ENCODE results near the gene TOX3. TPM values are rescaled to one million over a fixed set of nuclear protein-coding genes. Genes with fewer than 3 reads are reported as not detected.

TOX3 gene
- total and polyA plus RNA-seq, 7 experiments from 2014 or later, result not detected

DNA sequence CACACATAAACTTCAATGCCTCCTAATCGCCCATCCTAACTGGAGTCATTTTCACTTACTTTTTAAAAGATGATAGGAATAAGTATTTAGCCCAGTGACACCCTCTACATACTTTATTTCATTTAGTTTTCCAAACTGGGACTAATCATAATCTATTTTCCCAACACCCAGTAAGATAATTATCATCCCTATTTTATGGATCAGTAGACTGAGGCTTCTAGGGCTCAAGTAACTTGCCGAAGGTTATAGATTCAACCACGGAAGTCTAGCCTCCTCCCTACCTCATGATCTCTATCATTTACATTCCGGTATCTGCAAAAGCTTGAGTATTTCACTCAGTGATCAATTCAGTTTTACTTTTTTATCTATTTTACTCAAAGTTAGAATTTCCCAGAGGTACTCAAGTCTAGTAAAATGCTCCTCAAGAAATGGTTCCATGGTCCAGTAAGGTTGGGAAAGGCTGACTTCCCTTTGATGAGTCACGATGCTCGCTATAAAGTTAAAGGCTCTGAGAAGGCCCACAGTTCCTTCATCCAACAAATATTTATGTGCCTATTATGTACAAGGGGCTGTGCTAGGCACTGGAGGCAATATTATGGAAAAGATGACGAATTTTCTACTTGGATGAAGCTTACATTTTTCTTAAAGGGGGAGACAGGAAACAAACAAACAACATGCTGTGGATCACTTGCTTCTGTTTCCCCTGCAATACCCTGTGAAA, 75.1 kb downstream of the TOX3 start:
- DNase-seq (no peak), ATAC-seq (no peak)
- H3K27me3 ChIP-seq (ENCODE audit: control insufficient read depth in 2 of 2, insufficient read depth in 2 of 2, low read length in 2 of 2), result no peaks in the 10 kb centered on the region
- ChIA-PET POLR2A (no interaction called here), CTCF (no interaction called here)
- H3K4me1 ChIP-seq (ENCODE audit: control insufficient read depth in 2 of 2, insufficient read depth in 2 of 2, low read length in 2 of 2), result no peaks in the 10 kb centered on the region
- H3K36me3 Mint-ChIP-seq, result no peaks in the 10 kb centered on the region
- peaks cover 0 to 22% (median 8%) of the 10 kb centered on the region in 11 donors for H3K9me3 Mint-ChIP-seq
- H3K4me1 Mint-ChIP-seq, result no peaks in the 10 kb centered on the region
- no peaks in the 10 kb centered on the region for H3K9me3 ChIP-seq (ENCODE audit: control insufficient read depth in 2 of 3, low read length in 3 of 3)
- no peak overlapping the region for H3K4me3 ChIP-seq (ENCODE audit: low read length)
- intact Hi-C loops (cut with micrococcal nuclease), result no loop called here
- H3K27ac Mint-ChIP-seq, result no peak overlapping the region
- H3K27me3 Mint-ChIP-seq, result peaks cover 0 to 5% (median 0%) of the 10 kb centered on the region in 5 donors
- H3K4me3 Mint-ChIP-seq, result no peak overlapping the region
- no peak overlapping the region for H3K27ac ChIP-seq (ENCODE audit: low read depth, low read length)
- H3K36me3 ChIP-seq (ENCODE audit: control insufficient read depth in 2 of 3, insufficient read depth in 3 of 3, low read length in 3 of 3), result no peaks in the 10 kb centered on the region

DNA sequence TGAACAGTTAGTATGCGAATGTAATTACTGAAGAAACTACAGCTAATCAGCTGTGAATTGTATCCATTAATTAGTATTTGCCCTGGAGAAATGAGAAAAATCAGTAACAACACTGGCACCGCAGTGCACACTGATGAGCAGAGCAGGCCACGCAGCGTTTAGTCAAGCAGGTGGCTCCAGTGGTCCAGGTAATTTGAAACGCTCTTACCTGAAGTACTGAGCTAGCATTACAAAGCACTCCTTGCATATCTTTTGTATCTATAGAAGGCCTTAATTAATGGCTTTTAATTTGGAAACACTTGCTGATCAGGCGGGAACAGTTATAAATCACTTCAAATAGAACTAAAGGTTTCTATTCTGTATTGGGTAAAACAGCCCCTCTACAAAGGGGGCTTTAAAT, 76.4 kb downstream of the TOX3 start:
- Histone ChIP-seq H3K27me3 (ENCODE audit: control insufficient read depth in 2 of 2, insufficient read depth in 2 of 2, low read length in 2 of 2) (no peaks in the 10 kb centered on the region), H3K9me3 (ENCODE audit: control insufficient read depth in 2 of 3, low read length in 3 of 3) (no peaks in the 10 kb centered on the region), H3K4me3 (ENCODE audit: low read length) (no peak overlapping the region), H3K27ac (ENCODE audit: low read depth, low read length) (no peak overlapping the region), H3K4me1 (ENCODE audit: control insufficient read depth in 2 of 2, insufficient read depth in 2 of 2, low read length in 2 of 2) (no peaks in the 10 kb centered on the region), H3K36me3 (ENCODE audit: control insufficient read depth in 2 of 3, insufficient read depth in 3 of 3, low read length in 3 of 3) (no peaks in the 10 kb centered on the region)
- no peak for ATAC-seq
- Mint-ChIP-seq H3K4me3 (no peak overlapping the region), H3K4me1 (no peaks in the 10 kb centered on the region), H3K27ac (no peak overlapping the region), H3K27me3 (peaks cover 0 to 5% (median 0%) of the 10 kb centered on the region in 5 donors), H3K36me3 (no peaks in the 10 kb centered on the region), H3K9me3 (peaks cover 0 to 22% (median 8%) of the 10 kb centered on the region in 11 donors)
- intact Hi-C loops (cut with micrococcal nuclease), result no loop called here
- DNase-seq, result no peak
- ChIA-PET CTCF (no interaction called here), POLR2A (no interaction called here)

DNA sequence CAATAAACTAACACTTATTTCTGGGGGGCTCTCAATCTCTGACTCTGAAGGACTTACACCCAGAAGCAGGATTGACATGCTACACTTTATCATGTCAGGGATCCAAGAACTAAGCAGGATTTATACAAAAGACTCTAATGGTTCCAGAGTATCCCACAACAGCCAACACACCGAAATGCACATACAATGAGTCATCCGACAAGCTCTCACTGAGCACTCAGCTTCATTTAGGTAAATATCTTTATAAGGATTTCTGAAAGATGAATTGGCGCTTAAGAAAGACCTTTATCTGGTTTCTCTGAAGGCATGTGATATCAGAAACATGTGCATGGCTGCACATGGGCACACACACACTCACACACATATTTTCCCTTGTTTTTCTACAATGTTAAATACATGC, 77.2 kb downstream of the TOX3 start:
- H3K4me1 Mint-ChIP-seq, result no peaks in the 10 kb centered on the region
- intact Hi-C loops (cut with micrococcal nuclease), result no loop called here
- ChIA-PET CTCF (no interaction called here), POLR2A (no interaction called here)
- peaks cover 0 to 17% (median 7%) of the 10 kb centered on the region in 11 donors for H3K9me3 Mint-ChIP-seq
- DNase-seq, result no peak
- peaks cover 0 to 5% (median 0%) of the 10 kb centered on the region in 5 donors for H3K27me3 Mint-ChIP-seq
- Histone ChIP-seq H3K4me3 (ENCODE audit: low read length) (no peak overlapping the region), H3K36me3 (ENCODE audit: control insufficient read depth in 2 of 3, insufficient read depth in 3 of 3, low read length in 3 of 3) (no peaks in the 10 kb centered on the region), H3K4me1 (ENCODE audit: control insufficient read depth in 2 of 2, insufficient read depth in 2 of 2, low read length in 2 of 2) (no peaks in the 10 kb centered on the region), H3K27ac (ENCODE audit: low read depth, low read length) (no peak overlapping the region), H3K27me3 (ENCODE audit: control insufficient read depth in 2 of 2, insufficient read depth in 2 of 2, low read length in 2 of 2) (no peaks in the 10 kb centered on the region), H3K9me3 (ENCODE audit: control insufficient read depth in 2 of 3, low read length in 3 of 3) (no peaks in the 10 kb centered on the region)
- H3K36me3 Mint-ChIP-seq, result no peaks in the 10 kb centered on the region
- H3K27ac Mint-ChIP-seq, result no peak overlapping the region
- no peak overlapping the region for H3K4me3 Mint-ChIP-seq
- no peak for ATAC-seq

DNA sequence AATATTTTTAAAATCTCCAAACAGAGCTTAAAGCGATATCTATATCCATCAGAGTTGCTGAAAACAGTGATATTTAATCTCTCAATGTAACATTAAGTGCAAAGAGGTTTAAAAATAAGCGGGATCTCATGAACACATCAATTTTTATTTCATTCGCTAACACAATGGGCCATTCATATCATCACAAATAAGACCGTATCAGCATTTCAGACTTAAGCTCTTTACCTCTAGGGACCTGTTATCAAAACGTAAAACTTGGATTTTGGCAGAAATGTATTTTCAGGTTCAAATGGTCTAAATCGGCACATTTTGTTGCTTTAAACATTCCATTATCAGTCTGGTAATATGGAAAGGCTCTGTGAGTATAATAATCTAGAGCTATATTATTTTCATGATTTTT, 77.9 kb downstream of the TOX3 start:
- ATAC-seq (no peak), DNase-seq (no peak)
- peaks cover 0 to 5% (median 0%) of the 10 kb centered on the region in 5 donors for H3K27me3 Mint-ChIP-seq
- Histone ChIP-seq H3K4me1 (ENCODE audit: control insufficient read depth in 2 of 2, insufficient read depth in 2 of 2, low read length in 2 of 2) (no peaks in the 10 kb centered on the region), H3K27me3 (ENCODE audit: control insufficient read depth in 2 of 2, insufficient read depth in 2 of 2, low read length in 2 of 2) (no peaks in the 10 kb centered on the region), H3K27ac (ENCODE audit: low read depth, low read length) (no peak overlapping the region), H3K36me3 (ENCODE audit: control insufficient read depth in 2 of 3, insufficient read depth in 3 of 3, low read length in 3 of 3) (no peaks in the 10 kb centered on the region), H3K4me3 (ENCODE audit: low read length) (no peak overlapping the region), H3K9me3 (ENCODE audit: control insufficient read depth in 2 of 3, low read length in 3 of 3) (no peaks in the 10 kb centered on the region)
- no peaks in the 10 kb centered on the region for H3K4me1 Mint-ChIP-seq
- no peak overlapping the region for H3K27ac Mint-ChIP-seq
- intact Hi-C loops (cut with micrococcal nuclease), result no loop called here
- H3K9me3 Mint-ChIP-seq, result peaks cover 0 to 16% (median 4%) of the 10 kb centered on the region in 11 donors
- ChIA-PET POLR2A (no interaction called here), CTCF (no interaction called here)
- H3K4me3 Mint-ChIP-seq, result no peak overlapping the region
- no peaks in the 10 kb centered on the region for H3K36me3 Mint-ChIP-seq

DNA sequence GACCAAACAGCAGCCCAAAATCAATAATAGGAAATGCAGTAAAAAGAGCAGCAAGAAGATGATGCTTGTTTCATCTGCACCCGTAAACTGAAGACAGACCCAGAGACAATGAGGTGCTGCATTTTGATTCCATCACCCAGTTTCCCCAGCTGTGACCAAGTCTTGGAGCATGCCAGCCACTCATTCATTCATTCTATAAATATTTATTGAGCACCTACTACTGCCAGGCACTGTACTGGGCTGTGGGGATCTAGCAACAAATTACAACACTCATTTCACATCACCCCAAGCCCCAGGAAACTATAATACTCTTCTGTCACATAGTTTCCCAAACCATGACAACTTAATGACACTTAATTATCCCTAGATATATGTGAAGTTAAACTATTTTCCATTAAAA, 79.2 kb downstream of the TOX3 start:
- no peak overlapping the region for H3K27ac Mint-ChIP-seq
- no peak overlapping the region for H3K4me3 Mint-ChIP-seq
- Histone ChIP-seq H3K27ac (ENCODE audit: low read depth, low read length) (no peak overlapping the region), H3K27me3 (ENCODE audit: control insufficient read depth in 2 of 2, insufficient read depth in 2 of 2, low read length in 2 of 2) (no peaks in the 10 kb centered on the region), H3K4me3 (ENCODE audit: low read length) (no peak overlapping the region), H3K9me3 (ENCODE audit: control insufficient read depth in 2 of 3, low read length in 3 of 3) (no peaks in the 10 kb centered on the region), H3K4me1 (ENCODE audit: control insufficient read depth in 2 of 2, insufficient read depth in 2 of 2, low read length in 2 of 2) (no peaks in the 10 kb centered on the region), H3K36me3 (ENCODE audit: control insufficient read depth in 2 of 3, insufficient read depth in 3 of 3, low read length in 3 of 3) (no peaks in the 10 kb centered on the region)
- ChIA-PET CTCF (no interaction called here), POLR2A (no interaction called here)
- H3K36me3 Mint-ChIP-seq, result no peaks in the 10 kb centered on the region
- H3K9me3 Mint-ChIP-seq, result peaks cover 0 to 8% (median 0%) of the 10 kb centered on the region in 11 donors
- ATAC-seq (no peak), DNase-seq (no peak)
- intact Hi-C loops (cut with micrococcal nuclease), result no loop called here
- H3K27me3 Mint-ChIP-seq, result peaks cover 0 to 5% (median 0%) of the 10 kb centered on the region in 5 donors
- no peaks in the 10 kb centered on the region for H3K4me1 Mint-ChIP-seq

DNA sequence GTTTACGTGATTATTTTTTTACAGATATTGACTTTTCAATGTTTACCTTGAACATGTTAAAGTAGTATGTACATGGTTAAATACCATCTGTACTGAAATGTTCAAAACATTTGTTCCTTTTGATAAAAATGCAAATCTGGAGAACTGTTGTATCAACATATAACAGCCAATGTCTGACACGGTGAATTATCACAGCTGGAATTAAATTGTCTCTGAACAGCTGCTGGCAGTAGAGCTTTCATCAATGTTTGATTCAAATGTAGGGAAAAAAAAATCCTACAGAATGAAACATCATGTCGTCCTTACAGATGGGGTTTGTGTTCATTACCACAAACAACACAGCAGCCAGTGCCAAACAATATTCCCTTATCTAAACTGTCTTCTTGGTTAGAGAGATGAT, 79.9 kb downstream of the TOX3 start:
- Mint-ChIP-seq H3K9me3 (peaks cover 0 to 5% (median 0%) of the 10 kb centered on the region in 11 donors), H3K27ac (no peak overlapping the region), H3K4me3 (no peak overlapping the region), H3K36me3 (no peaks in the 10 kb centered on the region), H3K4me1 (no peaks in the 10 kb centered on the region), H3K27me3 (peaks cover 0 to 5% (median 0%) of the 10 kb centered on the region in 5 donors)
- ATAC-seq (no peak), DNase-seq (no peak)
- Histone ChIP-seq H3K4me3 (ENCODE audit: low read length) (no peak overlapping the region), H3K9me3 (ENCODE audit: control insufficient read depth in 2 of 3, low read length in 3 of 3) (no peaks in the 10 kb centered on the region), H3K27me3 (ENCODE audit: control insufficient read depth in 2 of 2, insufficient read depth in 2 of 2, low read length in 2 of 2) (no peaks in the 10 kb centered on the region), H3K27ac (ENCODE audit: low read depth, low read length) (no peak overlapping the region), H3K4me1 (ENCODE audit: control insufficient read depth in 2 of 2, insufficient read depth in 2 of 2, low read length in 2 of 2) (no peaks in the 10 kb centered on the region), H3K36me3 (ENCODE audit: control insufficient read depth in 2 of 3, insufficient read depth in 3 of 3, low read length in 3 of 3) (no peaks in the 10 kb centered on the region)
- ChIA-PET CTCF (no interaction called here), POLR2A (no interaction called here)
- intact Hi-C loops (cut with micrococcal nuclease), result no loop called here

DNA sequence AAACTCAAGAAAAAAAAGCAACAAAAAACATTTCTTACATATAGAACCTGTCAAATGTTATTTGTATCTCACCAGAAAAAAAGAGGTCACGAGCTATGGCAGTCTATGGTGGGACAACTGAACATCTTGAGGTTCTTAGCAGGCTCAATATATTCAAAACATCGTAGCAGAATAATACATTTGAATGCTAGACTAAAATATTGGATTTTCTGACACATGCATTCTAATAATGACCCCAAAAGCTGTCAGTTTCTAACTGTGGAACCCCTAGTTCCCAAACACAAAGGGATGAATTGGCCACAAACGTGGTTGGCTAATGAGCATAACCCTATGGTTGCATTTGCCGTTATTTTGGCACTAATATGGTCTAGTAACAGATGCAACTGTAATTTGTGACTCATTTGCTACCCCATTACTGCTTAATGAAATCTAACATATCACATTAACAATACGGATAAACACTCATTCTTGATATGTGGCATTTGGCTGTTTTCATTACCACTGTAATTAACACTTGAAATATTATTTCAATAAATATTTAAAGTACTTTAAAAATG, 81.2 kb downstream of the TOX3 start:
- Histone ChIP-seq H3K27ac (ENCODE audit: low read depth, low read length) (no peak overlapping the region), H3K4me3 (ENCODE audit: low read length) (no peak overlapping the region), H3K36me3 (ENCODE audit: control insufficient read depth in 2 of 3, insufficient read depth in 3 of 3, low read length in 3 of 3) (no peaks in the 10 kb centered on the region), H3K9me3 (ENCODE audit: control insufficient read depth in 2 of 3, low read length in 3 of 3) (no peaks in the 10 kb centered on the region), H3K4me1 (ENCODE audit: control insufficient read depth in 2 of 2, insufficient read depth in 2 of 2, low read length in 2 of 2) (no peaks in the 10 kb centered on the region), H3K27me3 (ENCODE audit: control insufficient read depth in 2 of 2, insufficient read depth in 2 of 2, low read length in 2 of 2) (no peaks in the 10 kb centered on the region)
- H3K4me1 Mint-ChIP-seq, result no peaks in the 10 kb centered on the region
- ATAC-seq (no peak), DNase-seq (no peak)
- H3K36me3 Mint-ChIP-seq, result no peaks in the 10 kb centered on the region
- peaks cover 0 to 5% (median 0%) of the 10 kb centered on the region in 11 donors for H3K9me3 Mint-ChIP-seq
- no peak overlapping the region for H3K4me3 Mint-ChIP-seq
- H3K27ac Mint-ChIP-seq, result no peak overlapping the region
- ChIA-PET CTCF (no interaction called here), POLR2A (no interaction called here)
- peaks cover 0 to 5% (median 0%) of the 10 kb centered on the region in 5 donors for H3K27me3 Mint-ChIP-seq
- intact Hi-C loops (cut with micrococcal nuclease), result no loop called here
